ENCODE data around the gene IL25. TPM values are rescaled to one million over a fixed set of nuclear protein-coding genes. Genes with fewer than 3 reads are reported as not detected.

Gene IL25
- total and polyA plus RNA-seq, 2 of the 13 experiments (the other 11 are each of a cell fraction or from before 2014, with no cell fraction given), result not detected

GRCh38 chr14:23379366-23380196 lies 7.0 kb downstream of the IL25 start (continued):
- 0 out of 2 replicates have a peak, but pooled peaks have one; percentile 79 for TF ChIP-seq ZNF256 (CRISPR knock-in tag; conservative IDR thresholded peaks at IDR 0.05)
- peak; percentile 78; the same call in 1 of the 2 replicates for TF ChIP-seq ZNF513 (CRISPR knock-in tag; conservative IDR thresholded peaks at IDR 0.05)
- TF ChIP-seq ZNF567 (CRISPR knock-in tag; IDR thresholded peaks at IDR 0.05; ENCODE audit: borderline replicate concordance), result 0 out of 2 replicates have a peak, but pooled peaks have one; percentile 57
- 0 out of 2 replicates have a peak, but pooled peaks have one; percentile 24 for TF ChIP-seq KDM1A (CRISPR knock-in tag; IDR thresholded peaks at IDR 0.05)
- 0 out of 2 replicates have a peak, but pooled peaks have one; percentile 19 for TF ChIP-seq SOX5 (CRISPR knock-in tag; IDR thresholded peaks at IDR 0.05; ENCODE audit: borderline replicate concordance)
- 0 out of 2 replicates have a peak, but pooled peaks have one; percentile 43 for TF ChIP-seq ZNF550 (CRISPR knock-in tag; IDR thresholded peaks at IDR 0.05; ENCODE audit: borderline replicate concordance)
- TF ChIP-seq ZNF768 (CRISPR knock-in tag; IDR thresholded peaks at IDR 0.05), result peak; percentile 64; the same call in 1 of the 2 replicates
- TF ChIP-seq HOMEZ (CRISPR knock-in tag; IDR thresholded peaks at IDR 0.05; ENCODE audit: low read depth), result 0 out of 2 replicates have a peak, but pooled peaks have one; percentile 50
- peak; percentile 45; the same call in 1 of the 2 replicates for TF ChIP-seq ARID5B (CRISPR knock-in tag; IDR thresholded peaks at IDR 0.05)
- peak; percentile 53; the same call in 1 of the 2 replicates for TF ChIP-seq MXD1 (CRISPR knock-in tag; IDR thresholded peaks at IDR 0.05)
- TF ChIP-seq SIX4 (CRISPR knock-in tag; IDR thresholded peaks at IDR 0.05), result 0 out of 2 replicates have a peak, but pooled peaks have one; percentile 15
- peak; percentile 98 for TF ChIP-seq ZNF572 (CRISPR knock-in tag; IDR thresholded peaks at IDR 0.05)
- 0 out of 2 replicates have a peak, but pooled peaks have one; percentile 61 for TF ChIP-seq ZNF740 (CRISPR knock-in tag; IDR thresholded peaks at IDR 0.05)
- no peak for TF ChIP-seq ZNF282 (IDR thresholded peaks at IDR 0.05; ENCODE audit: partially characterized antibody)

All from HepG2 (cell line).